ENCODE measurements around the gene UGT1A9. TPM values are rescaled to one million over a fixed set of nuclear protein-coding genes. Genes with fewer than 3 reads are reported as not detected.

Gene UGT1A9
- total RNA-seq, 4 donors from 2014 or later: 4.6 to 18.7 (median 10.5) TPM

GRCh38 chr2:233789554-233789953, 117.9 kb downstream of the UGT1A9 start:
- in situ Hi-C loops (cut with MboI; ENCODE audit: low pct_ligation_motif_present in 1 of 4, low pct_unique_long_range_greater_than_20kb in 1 of 4, low sequenced_read_pairs in 3 of 4) (no loop called here), intact Hi-C loops (cut with DNase I; ENCODE audit: low total_unique reads) (loop anchor here (5.0 kb wide), 1 partner anchor 1772 kb away; no protein-coding TSS in a partner anchor)
- TF ChIP-seq POLR2A (IDR thresholded peaks at IDR 0.05): no peak

GRCh38 chr2:233791151-233791882, 119.6 kb downstream of the UGT1A9 start:
- Histone ChIP-seq H3K4me1 (no peaks in the 10 kb centered on the region), H3K27ac (no peak overlapping the region), H3K9me3 (no peaks in the 10 kb centered on the region), H3K36me3 (no peaks in the 10 kb centered on the region), H3K4me3 (no peak overlapping the region), H3K27me3 (no peaks in the 10 kb centered on the region)
- no peak for DNase-seq
- TF ChIP-seq POLR2AphosphoS5 (IDR thresholded peaks at IDR 0.05): no peak
- no peak for TF ChIP-seq POLR2A (IDR thresholded peaks at IDR 0.05)
- no peak for TF ChIP-seq EP300 (IDR thresholded peaks at IDR 0.05; ENCODE audit: low read depth)
- no peak for TF ChIP-seq CTCF (IDR thresholded peaks at IDR 0.05)
- intact Hi-C loops (cut with DNase I; ENCODE audit: low total_unique reads): no loop called here
- in situ Hi-C loops (cut with MboI; ENCODE audit: low pct_ligation_motif_present in 1 of 4, low pct_unique_long_range_greater_than_20kb in 1 of 4, low sequenced_read_pairs in 3 of 4): no loop called here
- 77 to 87% methylated on average over 7 to 18 of the region's 18 CpGs for WGBS, 2 donors (ENCODE audit: low coverage in 1 of 2)

More at GRCh38 chr2:233789554-233789953, 117.9 kb downstream of the UGT1A9 start:
- Histone ChIP-seq H3K27me3 (peaks cover 3% of the 10 kb centered on the region), H3K4me3 (no peak overlapping the region), H3K36me3 (no peaks in the 10 kb centered on the region), H3K27ac (no peak overlapping the region), H3K4me1 (no peaks in the 10 kb centered on the region), H3K9me3 (no peaks in the 10 kb centered on the region)
- no peak for DNase-seq
- 96% methylated on average over 5 of the region's 7 CpGs; no CpG with 5 or more reads in 1 of the 2 donors for WGBS, 2 donors (ENCODE audit: low coverage in 1 of 2)

- Histone ChIP-seq H3K27me3 (no peaks in the 10 kb centered on the region), H3K36me3 (no peaks in the 10 kb centered on the region), H3K4me1 (no peaks in the 10 kb centered on the region), H3K27ac (no peak overlapping the region), H3K4me3 (no peak overlapping the region), H3K9me3 (no peaks in the 10 kb centered on the region)
- no peak for TF ChIP-seq CTCF (IDR thresholded peaks at IDR 0.05)
- no peak for TF ChIP-seq POLR2A (IDR thresholded peaks at IDR 0.05)
- no peak for TF ChIP-seq EP300 (IDR thresholded peaks at IDR 0.05; ENCODE audit: low read depth)
- no peak for TF ChIP-seq POLR2AphosphoS5 (IDR thresholded peaks at IDR 0.05)
- 75 to 91% methylated on average over 5 to 9 of the region's 9 CpGs for WGBS, 2 donors (ENCODE audit: low coverage in 1 of 2)
- in situ Hi-C loops (cut with MboI; ENCODE audit: low pct_ligation_motif_present in 1 of 4, low pct_unique_long_range_greater_than_20kb in 1 of 4, low sequenced_read_pairs in 3 of 4): no loop called here
- no peak for DNase-seq
- intact Hi-C loops (cut with DNase I; ENCODE audit: low total_unique reads): no loop called here
These were observed 120.2 kb downstream of the UGT1A9 start for GRCh38 chr2:233791883-233792329.

- 93 to 95% methylated on average over 3 to 7 of the region's 7 CpGs for WGBS, 2 donors (ENCODE audit: low coverage in 1 of 2)
- no peak for TF ChIP-seq POLR2AphosphoS5 (IDR thresholded peaks at IDR 0.05)
- no peak for TF ChIP-seq CTCF (IDR thresholded peaks at IDR 0.05)
- no peak for TF ChIP-seq POLR2A (IDR thresholded peaks at IDR 0.05)
- TF ChIP-seq EP300 (IDR thresholded peaks at IDR 0.05; ENCODE audit: low read depth): no peak
These were observed 121.0 kb downstream of the UGT1A9 start for GRCh38 chr2:233792720-233793119.

More at GRCh38 chr2:233792720-233793119, 121.0 kb downstream of the UGT1A9 start:
- no peak for DNase-seq
- in situ Hi-C loops (cut with MboI; ENCODE audit: low pct_ligation_motif_present in 1 of 4, low pct_unique_long_range_greater_than_20kb in 1 of 4, low sequenced_read_pairs in 3 of 4): no loop called here
- Histone ChIP-seq H3K4me3 (no peak overlapping the region), H3K9me3 (no peaks in the 10 kb centered on the region), H3K36me3 (no peaks in the 10 kb centered on the region), H3K27ac (no peak overlapping the region), H3K4me1 (no peaks in the 10 kb centered on the region), H3K27me3 (no peaks in the 10 kb centered on the region)
- intact Hi-C loops (cut with DNase I; ENCODE audit: low total_unique reads): no loop called here

All from transverse colon (tissue), 4 donors.